Tibial artery (tissue), 4 donors: Measurements from ENCODE around the gene CLDN11.
A peak's percentile ranks its signal among the peaks of the same experiment; 100 is the strongest.

Source experiments
- DNase-seq, 2 donors: peaks; one replicate each; pipeline ENCODE4 v3.0.0-alpha.2; 2019
- H3K27ac ChIP-seq, 2 donors: fragments of 200-600 bp; sonication (generic) in 1 of 2; 1 replicate in 1 of 2; 2 replicates in 1 of 2; pipeline ENCODE4 v1.5.1; 2018 to 2019; ENCODE audit warnings: mild to moderate bottlenecking in 1 of 2
- H3K27me3 ChIP-seq, 2 donors: fragments of 200-600 bp; sonication (generic) in 1 of 2; one replicate each; pipeline versions ENCODE4 v1.5.1 to v1.6.0; 2016 to 2019
- H3K36me3 ChIP-seq, 3 donors: fragments of 200-600 bp; sonication (generic) in 2 of 3; one replicate each; pipeline ENCODE4 v1.5.1; 2016 to 2019; ENCODE audit warnings: mild to moderate bottlenecking in 2 of 3
- H3K4me1 ChIP-seq, 4 donors: fragments of 200-600 bp; sonication (generic) in 2 of 4; 1 replicate in 3 of 4; 2 replicates in 1 of 4; pipeline ENCODE4 v1.5.1; 2016 to 2019
- H3K4me3 ChIP-seq, 2 donors: fragments of 200-600 bp; sonication (generic) in 1 of 2; 1 replicate in 1 of 2; 2 replicates in 1 of 2; pipeline ENCODE4 v1.5.1; 2018 to 2019; ENCODE audit warnings: mild to moderate bottlenecking in 2 of 2
- H3K9me3 ChIP-seq, 3 donors: fragments of 200-600 bp; sonication (generic) in 1 of 3; one replicate each; pipeline ENCODE4 v1.5.1; 2016 to 2019
- CTCF ChIP-seq, 2 experiments: fragments of 200-600 bp in 1 of 2; fragments of 450-650 bp in 1 of 2; IDR thresholded peaks; one replicate each; pipeline ENCODE4 v1.5.1; 2017 to 2019; ENCODE audit warnings: antibody characterized with exemption in 2 of 2, mild to moderate bottlenecking in 1 of 2, moderate library complexity in 1 of 2
- intact Hi-C: fragments of 100-400 bp; cut with DNase I; formaldehyde crosslinking; loops from one replicate; pipeline ENCODE4 v1.15.0; 2023; ENCODE audit warnings: low total_unique reads

CLDN11 gene

GRCh38 chr3:170387950-170388349, 30.7 kb upstream of the CLDN11 start:
- Histone ChIP-seq H3K4me3 (no peak overlapping the region), H3K4me1 (peaks cover 0 to 7% (median 3%) of the 10 kb centered on the region in 4 donors), H3K27ac (no peak overlapping the region), H3K27me3 (no peaks in the 10 kb centered on the region), H3K9me3 (no peaks in the 10 kb centered on the region), H3K36me3 (peaks cover 38 to 67% (median 54%) of the 10 kb centered on the region in 3 donors)
- no peak for DNase-seq
- intact Hi-C loops: no loop called here
- no peak for TF ChIP-seq CTCF (IDR thresholded peaks at IDR 0.05)

DNA sequence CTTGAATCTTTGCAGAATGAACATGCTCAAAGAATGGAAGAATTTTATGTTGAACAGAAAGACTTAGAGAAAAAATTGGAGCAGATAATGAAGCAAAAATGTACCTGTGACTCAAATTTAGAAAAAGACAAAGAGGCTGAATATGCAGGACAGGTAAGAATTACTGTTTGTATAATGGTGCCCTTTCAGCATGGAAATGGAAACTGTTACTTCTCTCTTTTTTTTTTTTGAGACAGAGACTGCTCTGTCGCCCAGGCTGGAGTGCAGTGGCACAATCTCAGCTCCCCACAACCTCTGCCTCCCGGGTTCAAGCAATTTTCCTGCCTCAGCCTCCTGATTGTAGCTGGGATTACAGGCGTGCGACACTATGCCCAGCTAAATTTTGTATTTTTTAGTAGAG, 27.6 kb upstream of the CLDN11 start:
- Histone ChIP-seq H3K27me3 (no peaks in the 10 kb centered on the region), H3K36me3 (peaks cover 24 to 43% (median 38%) of the 10 kb centered on the region in 3 donors), H3K4me3 (no peak overlapping the region), H3K9me3 (no peaks in the 10 kb centered on the region), H3K4me1 (no peaks in the 10 kb centered on the region), H3K27ac (no peak overlapping the region)
- no peak for DNase-seq
- no peak for TF ChIP-seq CTCF (IDR thresholded peaks at IDR 0.05)
- intact Hi-C loops: no loop called here

DNA sequence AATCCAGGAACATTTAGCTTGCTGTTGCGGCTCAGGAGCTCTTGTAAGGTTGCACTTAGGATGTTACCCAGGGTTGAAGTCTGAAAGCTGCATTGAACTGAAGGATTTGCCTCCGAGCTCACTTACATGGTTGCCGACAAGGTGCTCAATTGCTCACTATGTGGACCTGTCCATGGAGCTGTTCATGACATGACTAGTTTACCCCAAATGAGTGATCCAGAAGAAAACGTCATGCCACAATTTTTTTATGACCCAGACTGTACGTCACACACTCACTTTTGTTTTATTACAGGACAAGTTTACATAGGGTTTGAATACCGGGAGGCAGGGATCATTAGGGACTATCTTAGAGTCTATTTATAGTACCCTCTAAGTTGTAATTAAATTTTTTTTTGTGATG, 21.0 kb upstream of the CLDN11 start:
- Histone ChIP-seq H3K4me3 (no peak overlapping the region), H3K27me3 (no peaks in the 10 kb centered on the region), H3K36me3 (peaks cover 5 to 11% (median 10%) of the 10 kb centered on the region in 3 donors), H3K9me3 (no peaks in the 10 kb centered on the region), H3K4me1 (no peaks in the 10 kb centered on the region), H3K27ac (no peak overlapping the region)
- intact Hi-C loops: no loop called here
- no peak for DNase-seq
- TF ChIP-seq CTCF (IDR thresholded peaks at IDR 0.05): no peak

DNA sequence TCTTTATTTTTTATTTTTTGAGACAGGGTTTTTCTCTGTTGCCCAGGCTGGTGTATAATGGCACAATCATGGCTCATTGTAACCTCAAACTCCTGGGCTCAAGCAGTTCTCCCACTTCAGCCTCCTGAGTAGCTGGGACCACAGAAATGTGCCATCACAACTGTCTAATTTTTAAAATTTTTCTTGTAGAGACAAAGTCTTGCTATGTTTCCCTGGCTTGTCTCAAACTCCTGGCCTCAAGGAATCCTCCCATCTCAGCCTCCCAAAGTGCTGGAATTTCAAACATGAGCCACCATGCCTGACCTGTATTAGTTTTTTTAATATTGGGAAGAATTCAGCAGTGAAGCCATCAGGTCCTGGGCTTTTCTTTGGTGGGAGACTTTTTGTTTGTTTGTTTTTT, 13.6 kb upstream of the CLDN11 start:
- no peak for TF ChIP-seq CTCF (IDR thresholded peaks at IDR 0.05)
- H3K36me3 ChIP-seq: no peaks in the 10 kb centered on the region
- intact Hi-C loops: no loop called here
- DNase-seq: no peak
- H3K4me1 ChIP-seq: no peaks in the 10 kb centered on the region
- H3K9me3 ChIP-seq: no peaks in the 10 kb centered on the region
- H3K27ac ChIP-seq: no peak overlapping the region
- no peak overlapping the region for H3K4me3 ChIP-seq
- no peaks in the 10 kb centered on the region for H3K27me3 ChIP-seq

GRCh38 chr3:170410428-170411029, 8.1 kb upstream of the CLDN11 start:
- Histone ChIP-seq H3K9me3 (no peaks in the 10 kb centered on the region), H3K4me3 (no peak overlapping the region), H3K36me3 (no peaks in the 10 kb centered on the region), H3K4me1 (no peaks in the 10 kb centered on the region), H3K27me3 (peaks cover 0 to 4% of the 10 kb centered on the region in 2 donors), H3K27ac (no peak overlapping the region)
- intact Hi-C loops: loop anchor here (5.0 kb wide), 1 partner anchor 98 kb away; no protein-coding TSS in a partner anchor
- peak; percentile 55 to 57 for TF ChIP-seq CTCF (IDR thresholded peaks at IDR 0.05)
- DNase-seq: no peak
